AG08395 (cell line): ENCODE measurements around the gene DNAJC5.
"Not testable (repeated sequence)": the region's sequence is repeated elsewhere in the genome, so short reads cannot be mapped to it uniquely, and the experiment has no call there.

Source experiments
- DNase-seq: peaks from one replicate; pipeline ENCODE4 v3.0.0; 2012; ENCODE audit warnings: mixed read lengths, low spot score

The DNAJC5 gene, protein sequence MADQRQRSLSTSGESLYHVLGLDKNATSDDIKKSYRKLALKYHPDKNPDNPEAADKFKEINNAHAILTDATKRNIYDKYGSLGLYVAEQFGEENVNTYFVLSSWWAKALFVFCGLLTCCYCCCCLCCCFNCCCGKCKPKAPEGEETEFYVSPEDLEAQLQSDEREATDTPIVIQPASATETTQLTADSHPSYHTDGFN

DNA sequence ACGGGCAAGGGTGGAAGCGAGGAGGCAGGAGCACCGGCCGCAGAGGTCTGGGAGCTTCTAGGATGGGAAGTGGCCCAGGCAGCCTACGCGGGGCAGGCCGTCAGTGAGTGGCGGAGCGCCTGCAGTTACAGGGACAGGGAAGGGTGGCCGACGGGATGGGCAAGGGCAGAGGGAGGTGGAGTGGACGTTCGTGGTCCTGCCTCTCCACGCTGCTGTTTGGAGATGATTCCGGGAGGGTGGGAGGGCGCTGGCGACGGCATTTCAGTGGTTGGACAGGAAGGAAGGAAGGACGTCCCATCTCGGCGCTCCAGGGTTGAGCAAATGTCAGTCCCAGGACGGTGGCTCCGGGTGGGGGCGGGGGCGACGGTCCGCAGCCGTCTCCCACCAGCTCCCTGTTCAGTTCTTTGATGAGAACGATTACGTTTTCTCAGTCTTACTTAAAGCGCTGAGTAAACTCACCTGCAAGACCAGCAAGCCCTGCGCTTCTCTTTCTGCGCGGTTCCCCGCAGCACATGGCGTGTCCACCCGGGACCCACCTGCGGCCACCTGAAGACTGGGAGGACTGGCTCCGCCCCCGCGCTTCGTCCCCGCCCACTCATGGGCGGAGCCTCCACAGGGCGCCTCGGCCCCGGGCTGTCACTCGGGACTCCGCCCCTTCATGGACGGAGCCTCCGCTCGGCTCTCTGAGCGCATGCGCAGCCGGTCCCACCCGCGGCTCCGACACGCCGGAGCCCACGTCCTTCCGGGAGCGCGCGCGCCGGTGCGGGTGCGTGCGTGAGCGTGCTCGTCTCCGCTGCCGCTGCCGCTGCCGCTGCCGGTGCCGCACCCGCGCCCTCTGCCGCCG is at the start of gene DNAJC5:
DNAJC5 (plus strand) TSS at position 769 of the 844 bp plus-strand sequence. CDS start 33,220 bp downstream, outside the sequence.
- peak; percentile 100 for DNase-seq

DNA sequence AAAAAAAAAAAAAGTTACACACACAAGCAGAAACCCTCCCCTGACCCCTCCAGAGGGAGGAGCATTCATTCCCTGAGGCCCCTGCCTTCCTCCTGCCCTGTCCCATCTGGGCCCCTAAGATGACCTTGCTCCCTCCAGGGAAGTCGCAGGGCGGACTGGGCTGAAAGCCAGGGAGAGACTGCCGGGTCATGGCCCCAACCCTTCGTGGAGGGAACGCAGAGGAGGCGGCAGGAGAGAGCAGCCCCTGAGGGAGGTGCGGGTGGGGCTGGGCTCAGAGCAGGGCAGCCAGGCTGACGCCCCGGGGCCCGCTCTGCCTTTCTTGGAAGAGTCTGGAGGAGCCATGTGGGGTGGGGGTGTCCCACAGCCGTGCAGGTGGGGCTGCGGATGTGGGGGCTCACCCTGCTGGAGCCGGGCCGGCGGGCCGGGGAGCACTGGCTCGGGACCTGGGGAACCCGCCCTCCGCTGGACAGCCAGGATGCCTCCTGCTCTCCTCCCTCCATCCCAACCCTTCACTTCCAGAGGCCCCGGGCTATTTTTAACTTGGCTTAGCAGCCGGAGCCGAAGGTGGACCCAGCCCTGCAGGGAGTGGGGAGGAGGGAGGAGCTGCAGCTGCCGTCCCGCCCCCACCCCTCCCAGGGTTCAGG is 48.7 kb upstream of the DNAJC5 start:
- no peak for DNase-seq

DNA sequence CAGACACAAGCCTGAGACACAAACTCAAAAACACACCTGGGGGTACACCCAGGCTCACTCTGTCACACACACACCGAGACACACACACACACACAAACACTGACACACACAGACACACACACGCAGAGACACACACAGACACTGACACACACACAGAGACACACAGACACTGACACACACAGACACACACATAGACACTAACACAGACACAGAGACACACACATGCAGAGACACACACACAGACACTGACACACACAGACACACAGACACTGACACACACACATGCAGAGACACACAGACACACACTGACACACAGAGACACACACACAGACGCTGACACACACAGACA is 48.1 kb upstream of the DNAJC5 start:
- no peak for DNase-seq

DNA sequence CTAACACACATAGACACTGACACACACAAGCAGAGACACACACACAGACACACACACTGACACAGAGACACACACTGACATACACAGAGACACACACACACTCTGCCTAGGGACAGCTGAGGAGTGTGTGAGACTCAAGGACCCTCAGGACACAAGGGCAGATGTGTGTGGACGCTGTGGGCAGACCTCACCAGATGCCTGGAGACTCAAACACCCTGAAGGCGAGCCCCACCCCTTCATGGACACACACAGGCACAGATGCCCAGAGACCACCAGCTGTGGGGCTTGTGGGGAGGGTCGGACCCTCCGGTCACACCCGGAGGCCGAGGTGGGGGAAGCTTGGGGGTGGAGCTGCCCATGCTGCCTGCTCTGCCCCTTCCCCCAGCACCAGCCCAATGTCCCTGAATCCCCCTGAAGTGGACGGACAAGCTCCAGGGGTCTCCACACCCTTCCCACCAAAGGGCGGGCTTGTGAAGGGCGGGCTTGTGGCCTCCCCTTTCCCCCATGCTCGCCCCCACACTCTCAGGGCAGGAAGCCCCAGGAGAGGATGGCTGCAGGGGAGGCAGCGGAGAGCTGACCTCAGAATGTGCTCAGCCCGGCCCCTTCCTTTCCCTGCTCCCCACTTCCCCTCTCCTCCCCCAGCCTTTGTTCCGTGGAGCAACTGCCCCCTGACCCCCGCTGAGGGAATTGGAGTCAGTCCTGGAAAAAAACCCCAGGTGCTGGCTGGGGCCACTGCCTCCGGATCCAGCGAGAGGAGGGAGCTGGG is 47.5 kb upstream of the DNAJC5 start:
- no peak for DNase-seq

DNA sequence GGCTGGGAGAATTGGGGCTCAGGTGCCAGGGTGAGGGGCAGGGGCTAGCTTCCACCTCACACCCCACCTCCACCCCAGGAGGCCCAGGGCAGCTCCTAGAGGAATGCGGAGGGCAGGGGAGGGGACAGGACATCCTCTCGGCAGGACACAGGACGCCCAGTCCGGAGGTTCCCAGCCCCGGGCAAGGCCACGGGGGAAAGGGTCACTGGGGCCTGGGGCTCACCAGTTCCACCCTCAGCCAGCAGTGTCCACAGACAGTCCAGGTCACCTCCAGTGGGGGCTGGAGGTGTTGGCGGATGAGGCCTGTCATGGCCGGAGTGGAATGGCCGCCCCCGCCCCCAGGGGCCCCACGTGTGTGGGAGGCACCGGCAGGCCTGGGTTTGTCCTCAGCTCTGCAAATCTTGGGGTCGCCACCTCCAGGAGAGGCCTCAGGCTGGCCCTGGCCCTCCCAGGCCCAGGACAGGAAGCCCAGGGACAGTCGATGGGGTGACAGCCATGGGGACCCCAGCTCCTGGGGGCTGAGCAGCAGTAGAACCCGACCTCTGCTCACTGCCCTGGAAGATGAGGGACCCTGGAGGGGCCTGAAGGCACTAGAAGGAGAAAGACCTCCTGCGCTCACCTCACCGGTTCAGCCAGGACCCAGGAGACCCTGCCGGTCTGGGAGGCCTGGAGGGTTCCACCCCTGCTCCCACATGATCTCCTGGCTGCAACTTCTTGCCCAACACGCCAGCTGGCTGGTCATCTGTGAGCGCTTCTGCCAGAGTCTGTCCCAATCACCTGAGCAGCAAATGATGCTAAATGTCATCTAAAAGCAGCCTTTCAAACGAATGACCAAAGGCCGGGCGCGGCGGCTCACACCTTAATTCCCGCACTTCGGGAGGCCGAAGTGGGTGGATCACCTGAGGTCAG is 46.7 kb upstream of the DNAJC5 start:
- no peak for DNase-seq

DNA sequence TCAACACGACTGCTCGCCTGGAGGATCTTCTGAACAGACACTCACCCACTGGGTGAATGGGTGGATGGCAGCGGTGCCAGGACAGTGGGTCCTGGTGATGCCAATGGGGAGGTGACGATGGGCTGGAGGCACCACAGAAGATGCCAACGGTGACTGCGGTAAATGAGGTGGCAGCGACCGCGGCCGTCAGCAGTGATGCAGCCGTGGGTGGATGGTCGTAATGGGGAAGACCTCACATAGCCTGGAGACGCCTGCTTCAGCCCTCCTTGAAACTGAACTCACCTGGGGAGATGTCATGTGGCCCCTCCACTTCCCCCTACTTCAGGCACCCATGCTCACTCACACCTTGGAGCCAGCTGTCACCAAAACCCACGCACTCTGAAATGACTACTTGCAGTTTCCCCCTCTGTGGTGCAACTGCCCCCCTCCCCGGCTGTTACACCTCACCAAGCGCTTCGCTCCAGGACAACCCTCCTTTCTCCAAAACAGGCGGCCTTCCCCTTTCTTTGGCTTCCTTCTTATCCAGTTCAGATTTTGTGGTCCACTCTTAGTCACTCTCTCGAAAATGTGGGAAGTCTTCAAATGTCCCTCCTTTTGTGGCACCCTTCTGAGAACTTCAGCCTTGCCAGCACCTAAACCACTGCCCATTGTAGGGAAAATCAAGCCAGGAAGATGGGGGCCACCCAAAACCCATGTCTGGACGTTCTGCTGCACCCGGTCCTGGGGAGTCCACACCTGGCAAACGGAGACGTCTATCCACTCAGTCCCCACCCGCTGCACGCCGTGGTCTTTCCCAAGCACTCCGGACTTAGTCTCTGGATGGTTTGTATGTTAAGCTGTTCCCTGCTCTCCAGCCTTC is 44.0 kb upstream of the DNAJC5 start:
- no peak for DNase-seq

DNA sequence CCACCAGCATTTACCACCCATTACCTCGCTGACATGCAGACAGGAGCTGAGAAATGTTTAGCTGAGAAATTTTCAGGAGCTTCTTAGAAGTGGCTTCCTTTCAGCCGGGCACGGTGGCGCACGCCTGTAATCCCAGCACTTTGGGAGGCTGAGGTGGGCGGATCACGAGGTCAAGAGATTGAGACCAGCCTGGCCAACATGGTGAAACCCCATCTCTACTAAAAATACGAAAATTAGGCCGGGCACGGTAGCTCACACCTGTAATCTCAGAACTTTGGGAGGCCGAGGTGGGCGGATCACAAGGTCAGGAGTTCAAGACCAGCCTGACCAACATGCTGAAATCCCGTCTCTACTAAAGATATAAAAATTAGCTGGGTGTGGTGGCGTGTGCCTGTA is 43.4 kb upstream of the DNAJC5 start:
- not testable (repeated sequence) for DNase-seq

DNA sequence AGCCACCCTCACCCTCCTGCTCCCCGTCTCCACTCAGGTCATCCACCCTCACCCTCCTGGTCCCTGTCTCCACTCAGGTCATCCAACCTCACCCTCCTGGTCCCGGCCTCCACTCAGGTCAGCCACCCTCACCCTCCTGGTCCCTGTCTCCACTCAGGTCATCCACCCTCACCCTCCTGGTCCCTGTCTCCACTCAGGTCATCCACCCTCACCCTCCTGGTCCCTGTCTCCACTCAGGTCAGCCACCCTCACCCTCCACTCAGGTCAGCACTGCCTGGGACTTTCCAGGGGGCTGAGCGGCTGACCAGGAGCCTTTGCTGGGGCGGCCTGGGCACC is 41.2 kb upstream of the DNAJC5 start:
- DNase-seq, result not testable (repeated sequence)

DNA sequence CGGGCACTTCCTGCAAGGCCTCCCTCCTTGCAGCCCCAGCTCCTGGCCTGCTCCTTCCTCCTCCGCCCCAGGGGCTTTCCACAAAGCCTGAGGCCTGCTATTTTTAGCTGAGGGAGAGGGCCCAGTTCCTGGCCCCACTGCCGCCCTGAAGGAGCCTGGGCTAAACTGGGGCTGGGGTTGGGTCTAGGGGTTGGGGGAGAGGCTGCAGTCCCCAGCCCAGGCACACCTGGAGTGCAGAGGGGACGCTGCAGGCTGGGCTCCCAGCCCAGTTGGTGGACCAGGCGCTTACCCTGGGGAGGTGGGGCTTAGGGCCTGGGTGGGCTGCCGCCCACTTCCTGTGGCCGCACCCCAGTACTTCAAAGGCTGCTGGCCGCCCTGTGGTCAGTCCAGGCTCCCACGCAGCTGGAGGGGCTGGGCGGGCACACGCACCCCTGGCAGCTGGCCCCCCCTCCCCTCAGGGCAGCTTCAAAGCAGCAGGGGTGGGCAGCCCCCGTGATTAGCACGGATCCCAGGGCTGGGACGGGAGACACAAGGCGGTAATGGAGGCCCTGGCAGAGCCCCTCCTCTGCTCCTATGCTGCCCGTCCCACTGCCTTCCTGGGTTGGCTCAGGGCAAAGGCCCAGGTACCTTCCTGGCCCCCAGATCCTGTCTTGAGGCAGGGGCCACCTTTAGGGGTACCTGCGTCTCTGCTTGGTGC is 40.7 kb upstream of the DNAJC5 start:
- DNase-seq, result no peak

DNA sequence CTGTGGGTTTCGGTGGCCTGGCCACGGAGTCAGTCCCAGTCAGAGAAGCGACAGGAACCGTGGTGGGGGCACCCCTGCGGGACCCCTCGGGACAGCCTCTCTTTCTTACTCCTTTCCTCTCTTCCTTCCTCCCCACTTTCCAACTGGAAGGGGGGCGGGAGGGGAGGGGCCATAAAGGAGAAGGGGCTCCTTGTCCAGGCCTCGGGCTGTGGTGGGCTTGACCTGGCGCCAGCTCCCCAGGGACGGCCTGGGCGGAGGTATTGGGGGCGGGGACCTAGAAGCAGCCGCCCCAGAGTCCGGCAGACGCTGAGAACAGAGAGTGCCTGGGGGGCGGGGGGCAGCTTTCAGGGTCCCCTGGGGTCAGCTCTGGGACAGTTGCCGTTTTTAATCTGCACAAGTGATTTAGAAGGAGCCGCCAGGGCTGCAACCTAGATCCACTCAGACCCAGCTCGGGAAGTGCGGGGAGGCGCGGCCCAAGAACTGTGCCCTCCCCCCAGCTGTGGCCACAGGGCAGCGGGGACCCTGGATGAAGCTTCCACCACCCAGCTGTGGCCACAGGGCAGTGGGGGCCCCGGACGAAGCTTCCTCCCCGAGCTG is 40.1 kb upstream of the DNAJC5 start:
- DNase-seq, result no peak

DNA sequence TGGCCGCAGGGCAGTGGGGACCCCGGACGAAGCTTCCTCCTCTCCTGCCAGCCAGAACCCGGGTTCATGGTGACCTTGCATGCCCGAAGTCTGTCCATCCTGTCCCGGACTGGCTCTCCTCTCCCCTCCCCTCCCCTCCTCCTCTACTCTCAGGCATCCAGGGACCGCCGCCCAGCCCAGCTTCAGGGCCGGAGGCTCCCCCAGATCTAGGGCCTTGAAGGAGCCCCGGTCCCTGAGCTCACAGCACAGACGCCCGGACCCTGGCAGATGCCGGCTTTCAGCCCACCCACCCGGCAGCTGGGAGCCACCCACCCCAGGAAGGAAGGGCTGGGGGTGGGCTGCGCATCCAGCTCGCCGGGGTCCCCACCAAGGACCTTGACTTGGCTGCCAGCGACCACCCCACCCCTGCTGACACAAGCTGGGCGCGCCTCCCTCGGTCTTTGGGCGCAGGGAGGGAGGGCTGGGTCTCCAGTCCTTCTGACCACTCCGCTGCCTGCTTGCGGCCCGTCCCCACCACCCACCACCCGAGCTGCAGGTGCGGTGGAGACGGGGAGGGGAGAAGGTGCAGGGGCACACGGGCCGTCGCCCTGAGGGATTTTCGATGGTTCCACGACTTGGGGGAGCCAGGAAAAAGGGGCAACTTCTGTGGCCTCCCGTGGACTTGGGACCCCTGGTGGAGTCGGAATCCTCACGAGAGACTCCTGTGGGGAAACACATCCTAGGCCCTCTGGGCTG is 39.4 kb upstream of the DNAJC5 start:
- no peak for DNase-seq

DNA sequence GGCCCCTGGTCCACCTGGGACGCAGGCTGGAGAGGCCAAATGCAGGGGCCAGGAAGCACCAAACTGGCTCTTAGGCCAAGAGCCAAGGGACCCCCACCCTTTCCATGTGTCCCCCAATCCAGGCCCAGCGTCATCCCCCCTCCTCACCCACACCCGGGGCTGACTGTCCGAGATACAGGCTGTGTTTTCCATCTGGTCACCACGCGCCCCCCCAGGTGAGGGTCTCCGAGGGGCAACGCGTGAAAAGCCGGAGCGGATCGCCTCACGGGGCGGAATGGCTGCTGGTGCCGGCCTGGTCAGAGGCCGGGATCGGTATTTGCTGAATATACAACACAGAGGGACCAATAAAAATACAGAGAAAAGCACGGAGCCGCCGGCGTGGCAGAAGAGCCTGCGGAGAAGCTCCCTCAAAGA is 38.8 kb upstream of the DNAJC5 start:
- DNase-seq, result no peak

DNA sequence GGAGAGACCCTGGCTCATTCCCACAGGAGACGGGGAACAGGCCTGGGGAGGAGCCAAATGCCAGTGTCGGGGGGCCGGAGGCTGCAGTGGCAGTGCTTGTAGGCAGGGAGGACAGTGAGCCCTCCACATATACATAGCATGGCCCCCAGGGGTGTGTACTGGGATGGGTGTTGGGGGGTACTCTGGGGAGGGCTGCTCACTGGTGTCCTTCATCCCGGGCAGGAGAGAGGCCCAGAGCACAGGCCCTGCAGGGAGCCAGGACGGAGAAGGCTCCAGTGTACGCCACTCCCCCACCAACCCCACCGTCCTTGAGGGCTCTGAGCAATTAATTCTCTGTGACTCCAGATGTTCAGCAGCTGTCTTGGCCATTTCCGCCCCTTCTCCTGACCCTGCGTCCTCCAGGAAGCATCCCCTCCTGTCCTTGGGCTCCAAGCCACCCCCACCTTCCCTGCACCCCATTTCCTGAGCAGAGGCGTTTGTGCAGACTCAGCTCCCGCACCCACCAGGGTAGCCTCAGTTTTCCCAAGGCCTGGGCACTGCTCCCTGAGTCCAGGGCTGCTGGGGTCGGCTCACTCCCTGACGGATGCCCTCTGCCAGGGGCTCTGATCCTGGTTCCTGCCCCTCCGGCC is 37.0 kb upstream of the DNAJC5 start:
- no peak for DNase-seq

DNA sequence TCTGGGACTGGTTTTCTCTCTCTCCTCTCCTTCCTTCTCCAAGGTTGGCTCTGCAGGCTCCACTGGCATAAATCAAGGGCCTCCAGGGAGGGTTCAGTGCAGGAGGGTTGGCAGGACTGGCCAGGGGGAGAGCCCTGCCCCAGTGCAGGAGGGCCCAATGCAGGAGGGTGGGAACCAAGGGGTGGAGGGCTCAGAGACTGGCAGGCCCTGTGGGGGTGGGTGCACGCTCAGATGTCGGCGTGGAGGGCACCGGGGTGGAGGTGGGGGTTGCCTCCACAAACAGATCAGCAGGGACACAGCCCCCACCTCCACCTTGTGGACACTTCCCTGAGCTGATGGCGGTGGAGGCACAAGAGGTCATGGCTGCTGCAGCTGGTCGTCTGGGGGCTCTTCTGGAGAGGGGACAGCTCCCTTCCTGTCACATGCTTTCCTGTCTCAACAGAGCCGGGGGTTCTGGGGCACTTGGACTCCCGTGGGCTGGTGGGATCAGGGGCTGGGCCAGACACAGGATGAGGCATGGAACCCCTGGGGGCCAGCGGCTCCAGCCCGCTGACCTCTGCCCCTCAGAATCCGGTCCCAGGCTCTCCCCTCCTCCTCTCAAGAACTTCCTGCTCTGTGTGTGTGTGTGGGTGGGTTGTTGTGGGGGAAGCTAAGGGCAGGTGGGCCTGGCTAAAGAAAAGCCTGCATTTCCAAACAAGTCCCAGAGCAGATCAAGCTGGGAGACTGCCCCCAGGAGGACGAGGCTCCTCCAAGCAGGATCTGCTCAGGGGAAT is 36.3 kb upstream of the DNAJC5 start:
- DNase-seq, result no peak

DNA sequence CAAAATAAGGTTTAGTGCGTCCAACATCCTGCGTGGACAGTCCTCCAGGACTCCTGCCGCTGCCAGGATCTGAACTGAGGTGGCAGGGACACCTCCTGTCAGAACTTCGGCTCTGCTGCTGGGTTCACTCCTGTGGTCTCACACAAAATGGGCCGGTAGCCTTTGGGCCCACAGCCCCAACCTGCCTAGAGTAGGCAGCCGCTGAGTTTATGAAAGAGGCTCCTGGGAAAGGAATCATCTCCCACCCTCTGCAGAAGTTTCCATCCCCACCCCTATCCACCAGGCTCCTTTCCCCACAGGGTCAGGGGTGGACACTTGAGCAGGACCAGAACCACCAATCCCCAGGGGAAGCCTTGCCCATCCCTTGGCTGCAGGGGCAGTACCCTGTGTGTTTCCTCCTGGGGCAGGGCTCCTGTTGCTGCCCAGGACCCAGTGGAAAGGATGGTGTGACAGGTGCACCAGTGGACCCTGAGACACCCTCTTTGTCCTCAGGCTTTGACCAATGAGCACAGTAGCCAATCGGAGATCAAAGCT is 35.7 kb upstream of the DNAJC5 start:
- DNase-seq, result no peak

DNA sequence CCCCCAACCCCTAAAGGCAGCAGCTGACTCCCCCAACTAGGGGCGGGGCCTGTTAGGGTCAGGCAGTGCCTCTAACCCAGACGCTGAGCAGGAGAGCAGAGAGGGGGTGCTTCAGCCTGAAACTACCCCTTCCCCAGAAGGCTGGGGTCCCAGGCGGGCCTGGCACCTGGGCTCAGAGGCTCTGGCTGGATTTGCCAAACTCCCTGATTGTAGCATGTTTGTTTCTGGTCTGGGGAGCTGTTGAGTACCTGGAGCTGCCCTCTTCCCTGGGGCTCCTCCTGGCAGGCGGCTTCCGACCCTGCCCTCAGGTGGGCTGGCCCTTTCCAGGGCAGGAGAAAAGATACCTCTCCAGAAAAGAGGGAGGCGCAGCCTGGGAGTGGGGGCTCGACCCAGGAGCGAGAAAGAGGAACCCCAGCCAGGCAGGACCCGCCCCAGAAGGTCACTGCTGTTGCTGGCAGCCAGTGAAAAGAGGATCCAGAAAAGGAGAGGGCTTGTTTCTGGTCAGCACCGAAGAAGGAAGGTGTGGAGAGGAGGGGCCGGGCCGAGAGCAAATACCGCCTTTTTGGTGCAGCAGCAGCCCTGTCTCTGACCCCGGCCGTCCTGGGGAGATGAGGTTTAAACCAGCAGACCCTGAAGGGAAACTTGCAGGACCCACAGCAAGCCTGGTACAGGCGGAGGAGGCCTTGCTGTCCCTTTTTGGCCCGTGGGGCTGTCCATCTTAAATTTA is 34.4 kb upstream of the DNAJC5 start:
- DNase-seq, result no peak
